Fibroblast of lung (primary cell): ENCODE data around the gene TROAP. TPM values are rescaled to one million over a fixed set of nuclear protein-coding genes. Genes with fewer than 3 reads are reported as not detected.

ENCODE experiments used
- DNase-seq, 2 donors: peaks; one replicate each; pipeline versions ENCODE4 v3.0.0 to v3.0.0-alpha.2; 2010; ENCODE audit warnings: low read depth in 2 of 2
- H2AFZ ChIP-seq: 2 replicates; pipeline ENCODE4 v1.5.1; 2012; ENCODE audit warnings: low read length, control low read depth, inconsistent platforms
- H3K27ac ChIP-seq: 2 replicates; pipeline ENCODE4 v1.5.1; 2011; ENCODE audit warnings: low read length, control low read depth; ENCODE audit not compliant: insufficient read depth
- H3K27me3 ChIP-seq: 2 replicates; pipeline ENCODE4 v1.5.1; 2011; ENCODE audit warnings: mild to moderate bottlenecking, low read length; ENCODE audit not compliant: control insufficient read depth, insufficient read depth
- H3K36me3 ChIP-seq: 2 replicates; pipeline ENCODE4 v1.5.1; 2011; ENCODE audit warnings: low read length; ENCODE audit not compliant: control insufficient read depth, insufficient read depth
- H3K4me1 ChIP-seq: 2 replicates; pipeline ENCODE4 v1.5.1; 2011; ENCODE audit warnings: low read length; ENCODE audit not compliant: control insufficient read depth, insufficient read depth; ENCODE audit errors: extremely low read depth
- H3K4me2 ChIP-seq: 2 replicates; pipeline ENCODE4 v1.5.1; 2011; ENCODE audit warnings: low read length, control low read depth; ENCODE audit not compliant: insufficient read depth; ENCODE audit errors: extremely low read depth
- H3K4me3 ChIP-seq, 4 experiments: fragments of 200-600 bp in 1 of 4; sonication (generic) in 1 of 4; replicated peaks in 1 of 4; 2 replicates each; pipeline ENCODE4 v1.5.1; 2011 to 2016; ENCODE audit warnings: low read length in 4 of 4, low read depth in 3 of 4, mild to moderate bottlenecking in 3 of 4, control low read depth in 2 of 4, inconsistent platforms in 1 of 4, mixed read lengths in 1 of 4; ENCODE audit not compliant: insufficient read depth in 1 of 4; ENCODE audit errors: control extremely low read depth in 1 of 4
- H3K79me2 ChIP-seq: 2 replicates; pipeline ENCODE4 v1.5.1; 2012; ENCODE audit warnings: mild to moderate bottlenecking, low read length, inconsistent platforms; ENCODE audit not compliant: control insufficient read depth, insufficient read depth
- H3K9ac ChIP-seq: 2 replicates; pipeline ENCODE4 v1.5.1; 2011; ENCODE audit warnings: mild to moderate bottlenecking, low read length, control low read depth; ENCODE audit not compliant: insufficient read depth
- H3K9me3 ChIP-seq: 2 replicates; pipeline ENCODE4 v1.5.1; 2012; ENCODE audit warnings: low read depth, low read length; ENCODE audit not compliant: control insufficient read depth, insufficient read depth
- H4K20me1 ChIP-seq: 2 replicates; pipeline ENCODE4 v1.5.1; 2011; ENCODE audit warnings: low read length; ENCODE audit not compliant: control insufficient read depth, insufficient read depth; ENCODE audit errors: extremely low read depth
- CTCF ChIP-seq, 2 donors: IDR thresholded peaks in 1 of 2; conservative IDR thresholded peaks in 1 of 2; 1 replicate in 1 of 2; 2 replicates in 1 of 2; pipeline ENCODE4 v1.5.1; 2011 to 2012; ENCODE audit warnings: low read length in 2 of 2, control low read depth in 1 of 2, inconsistent platforms in 1 of 2, low read depth in 1 of 2, mild to moderate bottlenecking in 1 of 2
- EZH2 ChIP-seq: IDR thresholded peaks from 2 replicates; pipeline ENCODE4 v1.5.1; 2012; ENCODE audit warnings: low read length, control low read depth, mild to moderate bottlenecking; ENCODE audit errors: missing control alignments
- polyA plus RNA-seq, 2 donors: library from polyadenylated mRNA; depleted of rRNA in 1 of 2; stranded (reverse) in 1 of 2; unstranded in 1 of 2; fragments of >200 nt; gene quantifications; 2 replicates each; pipeline ENCODE4 v1.2.1, GENCODE V29; 2011 to 2012; ENCODE audit warnings: missing spikeins in 1 of 2
- total RNA-seq: library from RNA; depleted of rRNA; stranded (reverse); fragments of >200 nt; gene quantifications from 2 replicates; pipeline ENCODE4 v1.2.1, GENCODE V29; 2014

The TROAP gene
- total and polyA plus RNA-seq, 2 donors (not counting 1 experiment from before 2014, with no cell fraction given) = 4.8 to 6.3 TPM

- DNase-seq = no peak
- TF ChIP-seq CTCF (conservative IDR thresholded peaks at IDR 0.05 in 1 of 2, IDR thresholded peaks at IDR 0.05 in 1 of 2; ENCODE audit: low read depth in 1 of 2, low read length in 2 of 2) = no peak
- TF ChIP-seq EZH2 = no peak
- no peaks in the 10 kb centered on the region for H3K9me3 ChIP-seq
- H3K9ac ChIP-seq = no peak overlapping the region
- H4K20me1 ChIP-seq = no peaks in the 10 kb centered on the region
- no peak overlapping the region for H3K27ac ChIP-seq
- H3K4me3 ChIP-seq = no peak overlapping the region
- H3K36me3 ChIP-seq = no peaks in the 10 kb centered on the region
- no peaks in the 10 kb centered on the region for H3K27me3 ChIP-seq
- no peak overlapping the region for H2AFZ ChIP-seq
- no peaks in the 10 kb centered on the region for H3K4me1 ChIP-seq
- H3K4me2 ChIP-seq = no peak overlapping the region
- H3K79me2 ChIP-seq = no peaks in the 10 kb centered on the region
Observed at GRCh38 chr12:49284672-49285071, 38.4 kb upstream of the TROAP start.

- no peak for DNase-seq
- no peak for TF ChIP-seq EZH2
- no peak for TF ChIP-seq CTCF (conservative IDR thresholded peaks at IDR 0.05 in 1 of 2, IDR thresholded peaks at IDR 0.05 in 1 of 2; ENCODE audit: low read depth in 1 of 2, low read length in 2 of 2)
- no peak overlapping the region for H3K4me2 ChIP-seq
- H3K36me3 ChIP-seq = no peaks in the 10 kb centered on the region
- no peak overlapping the region for H3K9ac ChIP-seq
- H4K20me1 ChIP-seq = no peaks in the 10 kb centered on the region
- H3K4me3 ChIP-seq = no peak overlapping the region
- H3K4me1 ChIP-seq = no peaks in the 10 kb centered on the region
- no peak overlapping the region for H3K27ac ChIP-seq
- H3K27me3 ChIP-seq = no peaks in the 10 kb centered on the region
- no peak overlapping the region for H2AFZ ChIP-seq
- H3K79me2 ChIP-seq = no peaks in the 10 kb centered on the region
- no peaks in the 10 kb centered on the region for H3K9me3 ChIP-seq
Observed at GRCh38 chr12:49287876-49288275, 35.2 kb upstream of the TROAP start.

- Histone ChIP-seq H3K4me3 (no peak overlapping the region), H4K20me1 (no peaks in the 10 kb centered on the region), H3K4me2 (no peak overlapping the region), H3K27ac (no peak overlapping the region), H3K79me2 (no peaks in the 10 kb centered on the region), H2AFZ (no peak overlapping the region), H3K9me3 (no peaks in the 10 kb centered on the region), H3K36me3 (no peaks in the 10 kb centered on the region), H3K27me3 (no peaks in the 10 kb centered on the region), H3K4me1 (no peaks in the 10 kb centered on the region), H3K9ac (no peak overlapping the region)
- peak in 1 of 2 donors; percentile 62 for DNase-seq
- no peak for TF ChIP-seq EZH2
- TF ChIP-seq CTCF (conservative IDR thresholded peaks at IDR 0.05 in 1 of 2, IDR thresholded peaks at IDR 0.05 in 1 of 2; ENCODE audit: low read depth in 1 of 2, low read length in 2 of 2) = peak; percentile 72 to 82
Observed at GRCh38 chr12:49288412-49288853, 34.6 kb upstream of the TROAP start.
